GM19239 (cell line): ENCODE results near the gene PEX7.
"Not testable (repeated sequence)": the region's sequence is repeated elsewhere in the genome, so short reads cannot be mapped to it uniquely, and the experiment has no call there.

Experiments
- DNase-seq: peaks from one replicate; pipeline ENCODE4 v3.0.0; 2011; ENCODE audit warnings: low spot score; ENCODE audit not compliant: insufficient read length
- FAIRE-seq: peaks from 2 replicates; lab custom pipeline; 2011; peaks lifted over from hg19 to GRCh38; lab: Jason Lieb, UNC

Gene PEX7

DNA sequence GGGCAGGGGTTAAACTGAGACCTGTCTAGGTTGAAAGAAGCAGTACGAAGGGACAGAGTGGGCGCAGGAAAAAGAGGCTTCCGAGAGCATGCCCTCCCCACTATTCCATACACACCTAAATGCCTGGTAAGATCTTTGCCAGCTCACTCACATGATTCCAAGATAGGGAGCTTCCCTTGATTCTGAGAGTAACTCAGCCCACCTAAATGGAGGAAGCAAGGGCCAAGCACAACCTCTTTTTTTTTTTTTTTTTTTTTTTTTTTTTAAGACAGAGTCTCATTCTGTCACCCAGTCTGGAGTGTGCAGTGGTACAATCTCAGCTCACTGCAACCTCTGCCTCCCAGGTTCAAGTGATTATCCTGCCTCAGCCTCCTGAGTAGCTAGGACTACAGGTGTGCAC, 33.0 kb upstream of the PEX7 start:
- FAIRE-seq, result not testable (repeated sequence)

DNA sequence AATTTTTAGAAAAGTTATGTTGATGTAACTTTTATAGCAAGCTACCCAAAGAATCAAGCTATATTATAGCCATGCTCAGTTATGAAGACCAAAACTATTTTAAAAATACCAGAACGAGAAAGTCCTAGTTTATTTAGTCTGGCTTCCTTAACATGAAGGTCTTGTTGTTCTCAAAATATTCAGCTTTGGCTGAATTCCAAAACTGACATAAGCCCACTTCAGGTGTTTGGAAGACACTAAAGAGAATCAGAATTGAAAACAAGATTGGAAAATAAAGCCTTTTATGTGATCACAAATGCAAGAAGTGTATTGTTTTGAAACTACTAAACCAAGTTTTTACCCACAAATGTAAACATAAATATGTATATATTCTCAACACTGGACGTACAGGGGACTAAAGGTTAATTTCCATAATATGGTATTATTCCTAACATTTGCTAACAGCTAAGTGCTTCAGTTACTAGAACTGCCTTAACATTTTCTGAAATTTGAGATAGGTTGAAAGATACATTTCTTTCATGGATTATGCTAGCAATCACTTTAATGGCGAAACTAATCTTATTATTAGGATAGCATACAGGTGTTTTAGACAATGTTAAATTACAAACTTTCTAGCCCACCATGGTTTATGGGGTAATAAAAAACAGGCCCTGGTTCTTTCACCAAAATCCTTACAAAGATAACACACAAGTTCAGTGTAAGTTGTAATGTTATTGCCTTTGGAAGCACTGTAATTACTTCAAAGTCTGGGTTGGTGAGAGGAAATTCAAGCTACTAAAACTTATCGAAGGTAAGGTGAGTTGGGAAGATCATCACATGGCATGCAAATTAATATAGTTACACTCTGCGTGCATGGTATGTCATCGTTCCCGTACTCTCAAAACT, 31.7 kb upstream of the PEX7 start:
- FAIRE-seq (peak; percentile 39), DNase-seq (no peak)

More for the DNA sequence above, 33.0 kb upstream of the PEX7 start:
- DNase-seq, result not testable (repeated sequence)

DNA sequence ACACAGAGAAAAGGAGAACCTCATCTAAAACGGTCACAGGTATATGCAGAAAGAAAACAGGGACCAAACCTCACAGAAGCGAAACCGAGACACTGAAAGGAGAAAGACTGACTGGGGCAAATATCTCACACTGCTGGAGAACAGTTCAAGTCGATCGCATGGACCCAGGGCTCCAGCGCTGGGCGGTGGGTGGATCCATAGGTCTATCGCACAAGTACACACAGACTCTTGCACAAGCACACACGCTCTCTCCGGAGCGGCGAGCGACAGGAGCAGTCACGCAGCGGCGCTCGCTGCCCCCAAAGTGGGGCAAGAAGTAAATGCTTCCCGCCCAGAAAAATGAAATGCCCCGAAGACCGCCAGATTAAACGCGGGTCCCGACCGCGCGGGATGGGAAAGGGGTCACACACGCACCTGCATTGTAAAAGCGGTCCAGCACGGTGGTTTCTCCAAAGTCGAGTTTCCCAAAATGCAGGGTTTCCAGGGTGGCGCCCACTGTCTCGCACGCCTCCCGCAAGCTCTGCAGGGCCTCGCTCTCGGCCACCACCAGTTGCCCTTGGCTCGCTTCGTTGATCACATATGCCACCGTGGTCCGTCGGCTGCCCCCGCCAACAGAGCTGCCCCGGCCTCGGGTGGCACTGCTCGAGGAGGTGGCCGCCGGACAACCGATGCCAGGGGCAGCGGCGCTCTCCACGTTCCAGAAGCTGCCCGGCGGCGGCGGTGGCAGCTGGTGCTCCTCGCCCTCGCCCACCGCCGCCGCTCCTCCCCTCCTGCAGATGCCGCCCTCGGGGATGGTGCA, 30.9 kb upstream of the PEX7 start:
- FAIRE-seq (peak; percentile 95), DNase-seq (peak; percentile 25)

DNA sequence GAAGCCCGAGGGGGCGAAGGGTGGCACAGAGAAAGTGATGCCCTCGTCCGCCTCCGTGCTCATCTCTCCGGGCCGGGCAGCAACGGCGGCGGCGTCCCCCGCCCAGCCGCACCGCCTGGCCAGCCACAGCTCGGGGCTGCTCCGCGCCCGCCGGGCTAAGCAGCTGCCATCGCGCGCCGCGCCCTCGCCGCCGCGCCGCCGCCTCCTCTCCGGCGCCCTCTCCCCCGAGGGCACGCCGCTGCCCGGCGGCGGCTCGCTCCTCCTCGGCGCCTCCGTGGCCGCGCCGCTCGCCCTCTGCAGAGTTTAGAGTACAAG, 30.3 kb upstream of the PEX7 start:
- FAIRE-seq (no peak), DNase-seq (no peak)

DNA sequence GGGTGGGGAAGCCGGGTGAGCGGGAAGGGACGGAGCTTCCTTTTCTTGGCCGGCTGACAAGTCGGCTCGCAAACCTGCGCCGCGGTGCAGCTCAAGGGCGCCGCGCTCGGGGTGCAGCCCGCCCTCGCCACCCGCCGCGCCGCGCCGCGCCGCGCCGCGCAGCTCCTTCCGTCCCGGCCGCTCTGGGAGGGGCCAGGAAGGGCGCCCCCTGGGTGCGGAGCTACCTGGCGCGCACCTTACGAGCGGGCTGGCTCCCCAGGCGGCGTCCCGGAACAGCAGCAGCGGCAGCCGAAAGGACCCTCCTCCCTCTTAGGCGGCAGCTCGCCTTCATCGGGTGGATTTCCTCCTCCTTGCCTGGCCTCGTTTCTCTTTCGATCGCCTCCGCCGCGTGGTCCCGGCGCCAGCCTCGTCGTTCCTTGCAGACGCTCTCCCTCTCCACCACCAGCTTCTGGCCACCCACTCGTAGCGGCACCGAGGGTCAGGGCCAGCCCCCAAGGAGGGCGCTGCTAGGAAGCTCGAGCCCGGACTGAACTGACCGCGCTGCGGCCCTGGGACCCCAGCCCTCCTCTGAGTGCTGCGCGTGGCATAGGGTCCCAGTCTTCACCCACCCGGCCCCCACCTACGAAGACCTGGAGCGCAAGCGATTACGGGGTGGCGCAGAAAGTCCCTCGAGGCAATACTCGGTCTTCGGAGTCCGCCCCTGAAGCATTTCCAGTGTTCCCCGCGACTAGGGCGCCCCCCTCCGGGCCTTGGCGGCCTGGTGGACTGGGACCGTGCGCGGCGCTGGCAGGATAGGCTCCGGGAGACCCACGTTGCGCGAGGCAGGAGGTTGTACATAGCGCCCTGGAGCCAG, 29.8 kb upstream of the PEX7 start, which contains the start of gene MAP3K5:
MAP3K5 (minus strand) TSS at position 68 of the 853 bp plus-strand sequence. CDS start 320 bp downstream, outside the sequence.
- FAIRE-seq, result peak; percentile 94

DNA sequence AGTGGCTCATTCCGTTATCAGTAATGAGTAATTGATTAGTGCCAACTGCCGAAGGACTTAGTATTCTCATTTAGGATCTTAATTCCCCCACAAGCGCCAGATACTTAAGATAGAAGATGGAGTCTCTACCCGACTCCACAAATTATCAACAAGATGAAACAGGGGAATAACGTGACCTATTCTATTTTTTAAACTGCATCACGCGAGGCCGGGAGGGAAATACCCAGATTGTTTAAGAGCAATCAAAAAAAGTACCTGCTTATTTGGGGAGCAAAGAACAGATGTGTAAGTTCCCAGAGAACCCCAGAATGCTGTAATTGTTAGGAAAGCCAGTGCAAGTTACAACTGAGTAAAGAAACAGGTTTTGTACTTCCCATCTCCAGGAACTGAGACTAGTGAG, 29.0 kb upstream of the PEX7 start:
- no peak for FAIRE-seq
- no peak for DNase-seq

More for the DNA sequence above, 29.8 kb upstream of the PEX7 start, which contains the start of gene MAP3K5:
- peak; percentile 39 for DNase-seq

DNA sequence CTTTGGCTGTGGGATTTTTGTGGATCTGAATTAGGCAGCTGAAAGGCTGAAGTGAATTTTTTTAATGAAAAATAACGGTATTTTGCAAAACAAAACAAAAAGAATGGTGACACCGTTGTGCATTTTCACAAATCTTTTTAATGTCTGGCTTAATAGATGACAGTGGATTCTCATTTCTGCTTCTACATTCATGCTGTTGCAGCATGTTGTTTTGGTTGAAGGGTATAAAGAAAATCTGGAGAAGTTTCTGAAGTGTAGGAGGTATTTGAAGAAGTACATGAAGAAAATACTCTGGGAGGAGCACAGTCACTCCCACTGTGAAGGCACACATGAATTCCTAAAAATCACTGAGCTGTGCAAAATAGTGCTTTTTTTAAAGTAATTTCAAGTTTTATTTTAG, 27.0 kb upstream of the PEX7 start:
- FAIRE-seq (no peak), DNase-seq (no peak)

DNA sequence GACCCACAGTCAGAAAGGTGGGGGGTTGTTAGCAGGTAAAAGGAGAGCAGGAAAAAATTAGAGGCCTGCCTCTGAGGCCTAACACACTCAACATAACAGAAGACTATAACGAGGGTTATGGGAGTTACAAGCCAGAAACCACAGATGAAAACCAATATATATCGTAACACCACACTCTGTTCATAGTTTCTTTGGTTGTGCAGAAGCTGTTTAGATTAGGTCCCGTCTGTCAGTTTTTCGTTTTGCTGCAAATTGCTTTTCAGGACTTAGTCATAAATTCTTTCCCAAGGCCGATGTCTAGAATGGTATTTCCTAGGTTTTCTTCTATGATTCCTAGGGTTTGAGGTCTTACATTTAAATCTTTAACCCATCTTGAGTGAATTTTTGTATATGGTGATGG, 26.4 kb upstream of the PEX7 start:
- FAIRE-seq (no peak), DNase-seq (no peak)

DNA sequence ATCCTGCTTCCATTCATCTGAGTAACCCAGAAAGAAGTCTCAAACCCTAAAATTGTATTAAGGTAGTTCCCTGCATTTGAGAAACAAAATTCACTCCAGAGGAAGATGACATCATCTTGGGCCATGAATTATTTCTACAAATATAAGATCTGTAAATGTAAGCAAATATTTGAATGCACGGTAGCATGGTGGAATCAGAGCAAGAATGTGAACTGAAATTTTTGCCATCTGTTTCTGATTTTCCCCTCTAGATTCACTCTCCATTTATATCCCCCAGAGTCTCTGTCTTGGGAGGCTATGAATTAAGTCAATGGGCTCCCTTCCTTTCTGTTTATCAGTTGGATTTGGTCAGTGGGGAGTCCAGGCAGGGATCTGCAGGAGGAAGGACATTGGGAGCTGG, 24.3 kb upstream of the PEX7 start:
- no peak for DNase-seq
- FAIRE-seq, result no peak

DNA sequence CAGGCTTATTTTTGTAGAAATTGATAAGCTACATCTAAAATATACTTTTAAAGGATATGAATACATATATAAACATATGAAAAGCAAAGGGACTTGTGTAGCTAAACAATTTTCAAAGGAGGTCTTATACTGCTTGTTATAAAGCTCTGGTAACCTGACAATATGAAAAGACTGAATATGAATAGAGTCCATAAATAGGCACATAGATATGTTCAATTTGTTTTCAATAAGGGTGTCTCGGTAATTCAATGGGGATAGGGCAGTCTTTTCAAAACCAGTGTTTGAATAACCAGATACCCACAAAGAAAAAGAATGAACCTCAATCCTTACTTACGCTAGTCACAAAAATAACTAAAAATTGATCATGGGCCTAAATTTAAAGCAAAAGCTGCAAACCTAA, 20.8 kb upstream of the PEX7 start:
- no peak for DNase-seq
- no peak for FAIRE-seq

DNA sequence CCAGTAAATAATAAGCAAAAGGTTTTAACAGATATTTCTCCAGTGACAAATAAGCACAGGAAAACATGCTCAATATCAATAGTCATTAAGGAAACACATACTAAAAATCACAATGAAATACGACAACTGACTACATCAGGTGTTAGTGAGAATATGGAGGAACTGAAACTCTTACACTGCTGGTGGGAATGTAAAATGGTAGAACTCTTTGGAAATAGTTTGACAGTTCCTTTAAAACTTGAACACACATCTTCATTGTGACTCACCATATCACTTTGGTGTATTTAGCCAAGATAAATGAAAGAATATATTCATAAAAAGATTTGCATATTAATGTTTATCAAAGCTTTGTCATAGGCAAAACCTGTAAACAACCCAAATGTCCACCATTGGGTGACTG, 18.8 kb upstream of the PEX7 start:
- DNase-seq (no peak), FAIRE-seq (no peak)

DNA sequence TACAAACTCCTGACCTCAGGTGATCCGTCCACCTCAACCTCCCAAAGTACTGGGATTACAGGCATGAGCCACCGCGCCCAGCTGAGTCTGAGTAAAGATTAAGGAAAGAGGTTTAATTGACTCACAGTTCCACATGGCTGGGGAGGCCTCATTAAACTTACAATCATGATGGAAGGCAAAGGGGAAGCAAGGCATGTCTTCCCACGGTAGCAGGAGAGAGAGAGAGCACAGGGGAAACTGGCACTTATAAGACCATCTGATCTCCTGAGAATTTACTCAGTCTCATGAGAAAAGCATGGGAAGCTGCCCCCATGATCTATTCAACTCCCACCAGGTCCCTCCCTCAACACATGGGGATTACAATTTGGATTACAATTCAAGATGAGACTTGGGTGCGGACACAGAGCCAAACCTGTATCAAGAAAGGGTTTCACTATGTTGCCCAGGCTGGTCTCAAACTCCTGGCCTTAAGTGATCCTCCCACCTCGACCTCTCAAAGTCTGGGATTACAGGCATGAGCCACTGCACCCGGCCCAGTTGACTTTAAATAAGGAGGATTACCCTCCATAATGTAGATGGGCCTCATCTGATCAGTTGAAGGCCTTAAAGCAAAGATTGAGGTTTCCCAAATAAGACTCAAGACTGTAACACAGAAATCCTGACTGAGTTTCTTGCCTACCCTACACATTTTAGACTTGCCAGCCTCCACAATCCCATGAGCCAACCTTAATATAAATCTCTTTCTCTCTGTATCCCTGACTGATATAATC, 13.1 kb upstream of the PEX7 start:
- peak; percentile 70 for FAIRE-seq

DNA sequence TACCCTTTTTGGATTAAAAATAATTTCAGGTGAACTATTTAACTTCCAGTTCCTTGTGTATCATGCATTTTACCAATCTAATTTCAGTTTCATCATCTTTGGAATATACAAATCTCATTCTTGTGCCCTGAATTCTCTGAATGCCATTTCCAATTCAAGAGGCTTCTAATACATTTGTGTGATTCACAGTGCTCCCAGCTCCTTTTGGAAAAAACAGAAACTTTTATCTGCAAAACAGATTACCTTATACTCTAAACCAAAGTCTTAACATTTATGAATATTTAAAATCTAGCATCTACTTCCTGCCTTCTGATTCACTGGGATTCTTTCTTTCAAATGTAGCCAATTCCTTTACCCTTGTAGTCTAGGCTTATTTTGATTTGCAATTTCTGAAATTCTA, 11.1 kb upstream of the PEX7 start:
- DNase-seq, result no peak
- no peak for FAIRE-seq

More for the DNA sequence above, 13.1 kb upstream of the PEX7 start:
- no peak for DNase-seq

DNA sequence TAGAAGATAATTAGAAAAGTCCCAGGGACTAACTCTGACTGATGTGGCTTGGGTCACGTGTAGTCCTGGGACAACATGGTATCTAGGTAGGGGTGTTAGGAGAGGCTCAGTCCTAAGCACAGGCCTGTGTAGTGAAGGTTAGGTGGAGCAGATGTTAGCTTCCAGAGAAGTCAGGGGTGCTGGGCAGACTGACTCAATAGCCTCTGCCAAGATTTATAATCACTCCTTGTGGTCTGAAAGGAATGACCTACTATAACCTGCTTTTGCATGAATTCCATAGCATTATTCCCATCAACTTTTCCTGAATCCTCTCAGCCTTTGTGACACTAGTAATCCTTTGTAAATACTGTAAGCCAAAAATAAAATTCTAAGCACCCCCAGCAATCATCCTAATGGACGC, 10.2 kb upstream of the PEX7 start:
- DNase-seq (no peak), FAIRE-seq (no peak)

DNA sequence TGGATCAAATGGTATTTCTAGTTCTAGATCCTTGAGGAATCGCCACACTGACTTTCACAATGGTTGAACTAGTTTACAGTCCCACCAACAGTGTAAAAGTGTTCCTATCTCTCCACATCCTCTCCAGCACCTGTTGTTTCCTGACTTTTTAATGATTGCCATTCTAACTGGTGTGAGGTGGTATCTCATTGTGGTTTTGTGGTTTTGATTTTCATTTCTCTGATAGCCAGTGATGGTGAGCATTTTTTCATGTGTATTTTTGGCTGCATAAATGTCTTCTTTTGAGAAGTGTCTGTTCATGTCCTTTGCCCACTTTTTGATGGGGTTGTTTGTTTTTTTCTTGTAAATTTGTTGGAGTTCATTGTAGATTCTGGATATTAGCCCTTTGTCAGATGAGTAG, 6.8 kb upstream of the PEX7 start:
- not testable (repeated sequence) for DNase-seq, FAIRE-seq

DNA sequence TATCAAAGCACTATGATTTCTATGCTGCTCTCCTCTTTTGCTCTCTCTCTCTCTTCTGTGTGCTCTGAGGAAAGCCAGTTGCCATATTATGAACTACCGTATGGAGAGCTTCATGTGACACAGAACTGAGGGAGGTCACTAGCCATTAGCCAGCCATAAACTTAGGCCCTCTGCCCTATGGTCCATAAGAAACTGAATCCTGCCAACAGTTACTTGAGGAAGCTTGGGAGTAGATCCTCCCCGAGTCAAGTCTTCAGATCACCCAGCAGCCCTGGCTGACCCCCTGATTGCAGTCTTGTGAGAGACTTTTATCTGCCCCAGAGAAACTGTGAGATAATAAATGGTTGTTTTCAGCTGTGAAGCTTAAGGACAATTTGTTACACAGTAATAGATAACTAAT, 5.7 kb upstream of the PEX7 start:
- no peak for DNase-seq
- FAIRE-seq, result no peak

DNA sequence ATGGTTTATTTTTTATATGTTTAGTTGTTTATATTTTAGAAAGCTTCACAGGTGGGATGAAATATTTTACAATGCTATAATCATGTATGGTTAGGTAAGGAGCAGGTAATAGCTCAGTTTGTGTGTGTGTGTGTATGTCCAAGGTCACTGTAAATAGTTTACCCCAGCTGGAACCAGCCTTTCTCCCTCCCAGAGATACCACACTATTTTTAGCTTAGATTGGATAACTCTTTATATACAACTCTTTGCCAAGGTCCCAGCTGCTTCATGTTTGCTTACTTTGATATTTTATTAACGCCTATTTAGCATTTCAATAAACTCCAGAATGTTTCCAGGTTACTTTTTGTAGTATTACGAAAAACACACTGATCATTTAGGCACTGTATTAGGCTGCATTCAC, 1.8 kb upstream of the PEX7 start:
- no peak for FAIRE-seq
- DNase-seq, result no peak

DNA sequence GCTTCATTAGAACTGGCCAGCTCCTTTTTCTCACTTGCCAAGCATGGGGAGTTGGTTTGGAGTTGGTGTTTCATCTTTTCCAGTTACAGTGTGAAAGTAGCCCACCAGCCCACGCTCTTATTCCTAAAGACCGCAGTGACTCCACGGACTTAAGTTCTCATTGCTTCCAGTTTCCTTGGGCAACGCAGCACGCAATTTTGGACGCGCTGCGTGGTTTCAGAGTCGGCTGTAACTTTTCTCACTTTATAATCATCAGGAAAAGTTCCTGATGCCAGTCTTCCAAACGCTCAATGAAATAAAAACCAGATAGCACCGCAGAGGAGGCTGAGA, 381 bp upstream of the PEX7 start:
- no peak for FAIRE-seq
- no peak for DNase-seq

DNA sequence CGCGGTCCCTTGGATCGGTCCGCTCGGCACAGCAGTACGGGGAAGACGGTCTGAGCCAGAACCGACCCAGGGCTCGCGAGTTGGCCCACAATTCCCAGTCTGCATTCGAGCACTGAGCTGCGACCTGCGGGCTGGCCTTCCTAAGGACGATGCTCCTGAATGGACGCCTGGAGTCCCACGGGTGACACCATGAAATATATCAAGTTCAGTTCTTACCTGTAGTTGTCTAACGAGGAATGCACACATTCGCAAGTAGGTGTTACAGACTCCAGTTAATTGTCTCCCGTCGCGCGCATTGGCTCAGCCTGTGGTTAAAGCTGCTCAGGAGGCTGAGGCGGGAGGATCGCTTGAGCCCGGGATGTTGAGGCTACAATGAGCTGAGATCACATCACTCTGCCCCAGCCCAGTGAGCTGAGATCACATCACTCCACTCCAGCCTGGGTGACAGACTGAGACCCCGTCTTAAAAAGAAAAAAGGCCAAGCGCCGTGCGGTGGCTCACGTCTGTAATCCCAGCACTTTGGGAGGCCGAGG, 802 bp downstream of the PEX7 start:
- no peak for DNase-seq
- FAIRE-seq, result peak; percentile 61

DNA sequence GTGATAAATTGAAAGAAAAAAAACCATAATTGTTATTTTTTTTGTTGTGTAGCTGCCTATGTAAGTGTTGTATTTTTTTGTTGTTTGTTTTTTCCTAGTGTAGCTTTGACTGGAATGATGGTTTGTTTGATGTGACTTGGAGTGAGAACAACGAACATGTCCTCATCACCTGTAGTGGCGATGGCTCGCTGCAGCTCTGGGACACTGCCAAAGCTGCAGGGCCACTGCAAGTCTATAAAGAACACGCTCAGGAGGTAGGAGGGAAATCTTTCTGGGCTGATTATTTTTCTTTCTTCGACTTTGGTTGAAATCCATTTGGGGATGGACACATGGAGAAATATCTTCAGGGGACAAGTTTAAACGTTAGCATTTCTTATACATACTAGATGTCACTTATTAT, 3.8 kb downstream of the PEX7 start:
- no peak for FAIRE-seq

More for the DNA sequence above, 3.8 kb downstream of the PEX7 start:
- no peak for DNase-seq
